Heart left ventricle (tissue), 16 donors: ENCODE data around the gene SFXN2. TPM values are rescaled to one million over a fixed set of nuclear protein-coding genes. Genes with fewer than 3 reads are reported as not detected.

Source experiments
- ATAC-seq, 4 donors: fragments of 200-7000 bp; cut with Tn5 transposase; one replicate each; pipeline ENCODE4 v1.9.1; 2020 to 2022; ENCODE audit warnings: moderate library complexity in 4 of 4, mild to moderate bottlenecking in 3 of 4, moderate number of reproducible peaks in 1 of 4
- DNase-seq, 5 donors: peaks; one replicate each; pipeline ENCODE4 v3.0.0-alpha.2; 2020
- H3K27ac ChIP-seq, 12 donors: fragments of 200-600 bp; sonication (generic) in 4 of 12; one replicate each; pipeline versions ENCODE4 v1.5.0 to v1.8.0; 2016 to 2022; ENCODE audit warnings: mild to moderate bottlenecking in 2 of 12
- H3K27me3 ChIP-seq, 9 donors: fragments of 200-600 bp; sonication (generic) in 2 of 9; one replicate each; pipeline versions ENCODE4 v1.5.1 to v1.8.0; 2016 to 2022; ENCODE audit warnings: mild to moderate bottlenecking in 3 of 9
- H3K36me3 ChIP-seq, 9 donors: fragments of 200-600 bp; sonication (generic) in 2 of 9; one replicate each; pipeline versions ENCODE4 v1.5.0 to v1.8.0; 2018 to 2022; ENCODE audit warnings: mild to moderate bottlenecking in 2 of 9
- H3K4me1 ChIP-seq, 12 donors: fragments of 200-600 bp; sonication (generic) in 4 of 12; one replicate each; pipeline versions ENCODE4 v1.5.0 to v1.8.0; 2016 to 2022; ENCODE audit warnings: mild to moderate bottlenecking in 3 of 12
- H3K4me3 ChIP-seq, 12 donors: fragments of 200-600 bp; sonication (generic) in 4 of 12; one replicate each; pipeline versions ENCODE4 v1.5.0 to v1.8.0; 2017 to 2022; ENCODE audit warnings: mild to moderate bottlenecking in 9 of 12, moderate library complexity in 4 of 12
- H3K9me3 ChIP-seq, 12 donors: fragments of 200-600 bp; sonication (generic) in 4 of 12; one replicate each; pipeline versions ENCODE4 v1.5.0 to v1.8.0; 2016 to 2022; ENCODE audit warnings: mild to moderate bottlenecking in 1 of 12
- CTCF ChIP-seq, 12 donors: fragments of 200-600 bp; sonication (generic) in 4 of 12; IDR thresholded peaks; one replicate each; pipeline versions ENCODE4 v1.5.0 to v1.8.0; 2018 to 2022; ENCODE audit warnings: antibody characterized with exemption in 12 of 12, mild to moderate bottlenecking in 5 of 12
- POLR2A ChIP-seq, 2 donors: fragments of 450-650 bp; IDR thresholded peaks; one replicate each; pipeline ENCODE4 v1.6.1; 2017; ENCODE audit warnings: antibody characterized with exemption in 2 of 2, mild to moderate bottlenecking in 2 of 2, moderate library complexity in 2 of 2
- WGBS, 4 donors: extraction: QIAGEN DNeasy Blood & Tissue Kit in 2 of 4; methylation state at CpG; one replicate each; pipeline versions ENCODE4 v1.1.5 to v1.1.7; 2013 to 2018; 5-methylcytosine and 5-hydroxymethylcytosine counted together
- intact Hi-C, 10 donors: fragments of 100-400 bp; cut with DNase I; formaldehyde crosslinking; loops; one replicate each; pipeline versions ENCODE4 v1.11.1 to v1.14.2; 2022
- polyA plus RNA-seq, 2 donors: library from polyadenylated mRNA; stranded (reverse); fragments of 200-250 nt; gene quantifications; one replicate each; pipeline ENCODE4 v1.2.3, GENCODE V29; 2013
- total RNA-seq, 9 donors: library from RNA; depleted of rRNA in 2 of 9; stranded (reverse); fragments of >200 nt in 2 of 9; fragmentation: NEBNext Ultra II Directional in 3 of 9; extraction: Animal tissue kit (Norgen Biotek cat#: 25700) in 3 of 9; gene quantifications; one replicate each; pipeline versions ENCODE4 v1.1.0 to v1.2.4, GENCODE V29; 2016 to 2023
- donor health status: ischemic (EF 13 %, LVEDD 7.1; RV severe dilation, severe dysfunction).
- donor health status: healthy with polysubstance abuse.
- donor health status: DM: no; HTN: yes; CAD: no.
- donor health status: DM: no; HTN: no; CAD: no.
- donor health status: ischemic (EF 25% LVEDD 6.9; RV normal size, moderate dysfunction).
- donor health status: ischemic (EF 25% LVEDD 5.7; RV mildly dilated, moderate dysfunction).
- donor health status: healthy.
- donor health status: DM: yes; HTN: yes; CAD: no.
- donor health status: ischemic (EF 35%, LVEDD 5.7; RV mildly dilated, moderate dysfunction).
- donor health status: nonischemic (EF 11% LVEDD 7.7; RV severe dilation, severe dysfunction).
- donor health status: DM: yes; HTN: yes; CAD: no.
- donor health status: PGD.
- donor health status: ischemic (EF 29% LVEDD 5.4; RV normal size, mild dysfunction).
- donor health status: nonischemic (EF 23%, LVEDD 6.1; RV moderate dilation, normal function).

Gene SFXN2
- total and polyA plus RNA-seq, 11 donors = 0.50 to 7.2 (median 2.4) TPM

GRCh38 chr10:102764470-102765161, 50.2 kb downstream of the SFXN2 start:
- no peak overlapping the region for H3K4me3 ChIP-seq
- intact Hi-C loops = loop anchor here in 1 of 10 donors (5.0 kb wide), 1 partner anchor 43 kb away; no protein-coding TSS in a partner anchor
- H3K27me3 ChIP-seq = no peaks in the 10 kb centered on the region
- peak overlapping the region in 8 of 12 donors; percentile 8 to 57 (median 32) for H3K27ac ChIP-seq
- peaks cover 0 to 74% (median 32%) of the 10 kb centered on the region in 12 donors for H3K4me1 ChIP-seq
- ATAC-seq = no peak
- peaks cover 0 to 5% (median 0%) of the 10 kb centered on the region in 12 donors for H3K9me3 ChIP-seq
- H3K36me3 ChIP-seq = peaks cover 0 to 21% (median 3%) of the 10 kb centered on the region in 9 donors
- WGBS, 4 donors = 61 to 70% (median 65%) methylated on average over 6 of the region's 6 CpGs
- no peak for DNase-seq
- no peak for TF ChIP-seq CTCF (IDR thresholded peaks at IDR 0.05)
- TF ChIP-seq POLR2A (IDR thresholded peaks at IDR 0.05) = no peak

DNA sequence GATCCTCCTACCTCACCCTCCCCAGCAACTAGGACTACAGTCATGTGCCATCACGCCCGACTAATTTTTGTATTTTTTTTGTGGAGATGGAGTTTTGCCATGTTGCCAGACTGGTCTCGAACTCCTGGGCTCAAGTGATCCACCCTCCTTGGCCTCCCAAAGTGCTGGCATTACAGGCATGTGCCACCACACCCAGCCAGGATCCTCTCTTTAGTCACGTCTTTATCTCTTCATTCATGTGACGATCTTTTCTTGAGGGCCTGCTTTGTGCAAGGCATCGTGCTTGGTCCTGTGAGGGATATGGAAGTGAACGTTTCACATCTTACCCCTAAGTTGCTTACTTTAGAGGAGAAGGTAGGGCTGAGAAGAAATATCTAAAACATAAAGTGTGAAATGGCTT, 50.9 kb downstream of the SFXN2 start:
- no peak for TF ChIP-seq CTCF (IDR thresholded peaks at IDR 0.05)
- TF ChIP-seq POLR2A (IDR thresholded peaks at IDR 0.05) = no peak
- ATAC-seq (no peak), DNase-seq (no peak)
- Histone ChIP-seq H3K4me3 (no peak overlapping the region), H3K4me1 (peaks cover 0 to 79% (median 38%) of the 10 kb centered on the region in 12 donors), H3K36me3 (peaks cover 0 to 20% (median 3%) of the 10 kb centered on the region in 9 donors), H3K27me3 (no peaks in the 10 kb centered on the region), H3K9me3 (no peaks in the 10 kb centered on the region), H3K27ac (peak overlapping the region in 2 of 12 donors; percentile 17 to 57)
- 60 to 86% (median 77%) methylated on average over 7 of the region's 7 CpGs for WGBS, 4 donors
- intact Hi-C loops = no loop called here

- H3K4me1 ChIP-seq = peaks cover 0 to 87% (median 42%) of the 10 kb centered on the region in 12 donors
- DNase-seq = no peak
- H3K4me3 ChIP-seq = no peak overlapping the region
- H3K9me3 ChIP-seq = no peaks in the 10 kb centered on the region
- TF ChIP-seq CTCF (IDR thresholded peaks at IDR 0.05) (no peak), POLR2A (IDR thresholded peaks at IDR 0.05) (no peak)
- H3K27me3 ChIP-seq = no peaks in the 10 kb centered on the region
- 89 to 93% (median 91%) methylated on average over 9 of the region's 9 CpGs for WGBS, 4 donors
- no peak overlapping the region for H3K27ac ChIP-seq
- peaks cover 0 to 20% (median 3%) of the 10 kb centered on the region in 9 donors for H3K36me3 ChIP-seq
- intact Hi-C loops = no loop called here
- ATAC-seq = no peak
These were observed 53.2 kb downstream of the SFXN2 start for GRCh38 chr10:102767428-102768160.
